ENCODE measurements around the gene CFAP91. TPM values are rescaled to one million over a fixed set of nuclear protein-coding genes. Genes with fewer than 3 reads are reported as not detected.

CFAP91 gene
- total and polyA plus RNA-seq, 7 donors: 0.09 to 0.88 (median 0.54) TPM; not detected in 1

- H3K9me3 ChIP-seq: no peaks in the 10 kb centered on the region
- intact Hi-C loops (cut with DNase I): no loop called here
- no peaks in the 10 kb centered on the region for H3K36me3 ChIP-seq (ENCODE audit: insufficient read depth in 1 of 2, low read depth in 1 of 2)
- no peaks in the 10 kb centered on the region for H3K4me1 ChIP-seq
- DNase-seq (peak in 1 of 2 donors; percentile 13), ATAC-seq (no peak)
- H3K27ac ChIP-seq: no peak overlapping the region
- 80 to 96% (median 95%) methylated on average over 3 of the region's 3 CpGs for WGBS, 3 donors
- TF ChIP-seq, protein P1, sequence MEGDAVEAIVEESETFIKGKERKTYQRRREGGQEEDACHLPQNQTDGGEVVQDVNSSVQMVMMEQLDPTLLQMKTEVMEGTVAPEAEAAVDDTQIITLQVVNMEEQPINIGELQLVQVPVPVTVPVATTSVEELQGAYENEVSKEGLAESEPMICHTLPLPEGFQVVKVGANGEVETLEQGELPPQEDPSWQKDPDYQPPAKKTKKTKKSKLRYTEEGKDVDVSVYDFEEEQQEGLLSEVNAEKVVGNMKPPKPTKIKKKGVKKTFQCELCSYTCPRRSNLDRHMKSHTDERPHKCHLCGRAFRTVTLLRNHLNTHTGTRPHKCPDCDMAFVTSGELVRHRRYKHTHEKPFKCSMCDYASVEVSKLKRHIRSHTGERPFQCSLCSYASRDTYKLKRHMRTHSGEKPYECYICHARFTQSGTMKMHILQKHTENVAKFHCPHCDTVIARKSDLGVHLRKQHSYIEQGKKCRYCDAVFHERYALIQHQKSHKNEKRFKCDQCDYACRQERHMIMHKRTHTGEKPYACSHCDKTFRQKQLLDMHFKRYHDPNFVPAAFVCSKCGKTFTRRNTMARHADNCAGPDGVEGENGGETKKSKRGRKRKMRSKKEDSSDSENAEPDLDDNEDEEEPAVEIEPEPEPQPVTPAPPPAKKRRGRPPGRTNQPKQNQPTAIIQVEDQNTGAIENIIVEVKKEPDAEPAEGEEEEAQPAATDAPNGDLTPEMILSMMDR (IDR thresholded peaks at IDR 0.05): no peak
- H3K4me3 ChIP-seq: no peak overlapping the region
- peaks cover 0 to 2% (median 0%) of the 10 kb centered on the region in 3 donors for H3K27me3 ChIP-seq (ENCODE audit: insufficient read depth in 3 of 3, low read length in 2 of 3)
Observed at GRCh38 chr3:119716998-119717397, 14.2 kb downstream of the CFAP91 start.

GRCh38 chr3:119717520-119717919 is 14.7 kb downstream of the CFAP91 start:
- Histone ChIP-seq H3K36me3 (ENCODE audit: insufficient read depth in 1 of 2, low read depth in 1 of 2) (no peaks in the 10 kb centered on the region), H3K27me3 (ENCODE audit: insufficient read depth in 3 of 3, low read length in 2 of 3) (peaks cover 0 to 2% (median 0%) of the 10 kb centered on the region in 3 donors), H3K4me3 (no peak overlapping the region), H3K9me3 (no peaks in the 10 kb centered on the region), H3K27ac (no peak overlapping the region), H3K4me1 (no peaks in the 10 kb centered on the region)
- DNase-seq (no peak), ATAC-seq (no peak)
- WGBS, 3 donors: 70 to 80% (median 76%) methylated on average over 5 of the region's 5 CpGs
- intact Hi-C loops (cut with DNase I): no loop called here
- TF ChIP-seq, protein P1 (IDR thresholded peaks at IDR 0.05): no peak

DNA sequence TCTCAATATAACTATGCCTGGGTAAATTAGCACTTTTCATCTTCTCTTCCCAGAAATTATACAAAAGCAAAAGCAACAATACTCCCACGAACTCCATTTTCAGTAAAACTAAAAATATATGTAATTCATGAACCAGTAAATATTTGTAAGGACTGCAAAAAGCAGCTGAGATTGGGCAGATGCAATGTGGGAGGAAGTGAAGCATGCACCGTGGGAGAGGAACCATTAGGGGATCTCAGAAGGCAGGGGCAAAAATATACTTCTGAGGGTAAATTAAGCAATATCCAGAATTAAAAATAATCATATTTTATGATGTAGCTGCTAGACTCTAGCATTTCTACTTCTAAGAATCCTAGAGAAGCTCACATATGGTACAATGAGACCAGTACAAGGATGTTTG is 20.2 kb downstream of the CFAP91 start:
- intact Hi-C loops (cut with DNase I): no loop called here
- TF ChIP-seq, protein P1 (IDR thresholded peaks at IDR 0.05): no peak
- no peak for ATAC-seq
- Histone ChIP-seq H3K4me1 (no peaks in the 10 kb centered on the region), H3K4me3 (no peak overlapping the region), H3K27me3 (ENCODE audit: insufficient read depth in 3 of 3, low read length in 2 of 3) (peaks cover 0 to 2% (median 0%) of the 10 kb centered on the region in 3 donors), H3K9me3 (no peaks in the 10 kb centered on the region), H3K27ac (no peak overlapping the region), H3K36me3 (ENCODE audit: insufficient read depth in 1 of 2, low read depth in 1 of 2) (no peaks in the 10 kb centered on the region)
- WGBS, 3 donors: 54 to 65% (median 56%) methylated on average over 2 of the region's 2 CpGs
- no peak for DNase-seq

DNA sequence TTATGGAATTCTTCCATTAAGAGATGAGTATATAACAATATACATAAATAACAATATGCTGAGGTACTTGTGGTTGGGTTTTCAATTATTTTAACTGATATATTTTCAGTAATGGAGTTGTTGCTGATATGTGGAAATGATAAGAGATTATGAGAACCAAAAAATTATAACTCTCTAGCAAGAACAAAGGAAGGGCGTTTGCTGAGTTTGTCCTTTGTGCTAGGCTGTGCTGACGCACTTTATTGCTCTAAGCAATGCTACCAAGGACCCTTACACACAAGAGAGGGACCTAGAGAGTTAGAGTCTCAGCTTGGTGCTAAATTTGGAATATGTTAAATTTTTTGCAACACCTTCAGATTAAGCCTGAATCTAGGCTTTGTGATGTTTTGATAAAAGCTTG is 24.1 kb downstream of the CFAP91 start:
- no peak for DNase-seq
- H3K27ac ChIP-seq: no peak overlapping the region
- no peaks in the 10 kb centered on the region for H3K4me1 ChIP-seq
- whole genome bisulfite sequencing, 3 donors: 72 to 85% (median 78%) methylated on average over 2 of the region's 2 CpGs
- no peaks in the 10 kb centered on the region for H3K9me3 ChIP-seq
- ATAC-seq: no peak
- intact Hi-C loops (cut with DNase I): no loop called here
- TF ChIP-seq, protein P1 (IDR thresholded peaks at IDR 0.05): no peak
- H3K27me3 ChIP-seq (ENCODE audit: insufficient read depth in 3 of 3, low read length in 2 of 3): no peaks in the 10 kb centered on the region
- H3K36me3 ChIP-seq (ENCODE audit: insufficient read depth in 1 of 2, low read depth in 1 of 2): no peaks in the 10 kb centered on the region
- no peak overlapping the region for H3K4me3 ChIP-seq

DNA sequence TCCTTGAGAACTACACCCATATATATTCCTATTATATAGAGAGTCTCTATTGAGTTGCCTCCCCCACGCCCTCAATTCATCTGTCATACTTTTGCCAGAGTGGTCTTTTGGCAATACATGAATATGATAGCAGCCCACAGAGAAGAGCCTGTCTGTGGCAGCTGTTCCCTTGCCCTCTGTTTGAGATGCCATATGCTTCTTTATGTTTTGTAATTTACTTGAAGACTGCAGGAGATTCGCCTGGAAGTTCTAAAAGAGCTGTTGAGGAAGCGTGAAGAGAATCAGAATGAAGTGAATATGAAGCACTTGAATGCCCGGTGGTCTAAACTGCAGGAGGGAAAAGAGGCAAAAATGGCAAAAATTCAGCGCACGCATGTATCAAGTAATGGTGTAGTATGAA is 27.2 kb downstream of the CFAP91 start:
- intact Hi-C loops (cut with DNase I): no loop called here
- Histone ChIP-seq H3K36me3 (ENCODE audit: insufficient read depth in 1 of 2, low read depth in 1 of 2) (no peaks in the 10 kb centered on the region), H3K9me3 (no peaks in the 10 kb centered on the region), H3K4me1 (peaks cover 3% of the 10 kb centered on the region), H3K27ac (no peak overlapping the region), H3K4me3 (no peak overlapping the region), H3K27me3 (ENCODE audit: insufficient read depth in 3 of 3, low read length in 2 of 3) (no peaks in the 10 kb centered on the region)
- 91 to 95% (median 94%) methylated on average over 6 of the region's 6 CpGs for WGBS, 3 donors
- TF ChIP-seq, protein P1 (IDR thresholded peaks at IDR 0.05): no peak
- DNase-seq (no peak), ATAC-seq (no peak)

All from psoas muscle (tissue), 8 donors.